SU-DHL-6 (cell line): ENCODE data around the gene CDK12.
A peak's percentile ranks its signal among the peaks of the same experiment; 100 is the strongest.

ENCODE experiments used
- H2AFZ ChIP-seq: fragments of 200-600 bp; sonication (generic); 2 replicates; pipeline ENCODE4 v1.6.1; 2014; ENCODE audit warnings: low read depth, mild to moderate bottlenecking, moderate library complexity, mixed read lengths, antibody characterized with exemption, low read length; ENCODE audit not compliant: severe bottlenecking
- H3F3A ChIP-seq: fragments of 200-600 bp; shearing (Covaris generic); 2 replicates; pipeline ENCODE4 v1.6.0; 2016; ENCODE audit warnings: antibody characterized with exemption, mild to moderate bottlenecking; ENCODE audit not compliant: insufficient read depth
- H3K27ac ChIP-seq: fragments of 200-600 bp; sonication (generic); 2 replicates; pipeline ENCODE4 v1.5.1; 2016; ENCODE audit warnings: low read depth, mild to moderate bottlenecking, low read length, moderate library complexity, mixed read lengths
- H3K27me3 ChIP-seq: fragments of 200-600 bp; sonication (generic), shearing (Covaris generic); 2 replicates; pipeline ENCODE4 v1.6.0; 2014; ENCODE audit warnings: mild to moderate bottlenecking, low read length
- H3K36me3 ChIP-seq: fragments of 200-600 bp; sonication (generic); 2 replicates; pipeline ENCODE4 v1.6.1; 2014; ENCODE audit warnings: mild to moderate bottlenecking, low read length, mixed read lengths
- H3K4me2 ChIP-seq: fragments of 300-600, 200-600 bp; shearing (Covaris generic), sonication (generic); 2 replicates; pipeline ENCODE4 v1.6.0; 2014; ENCODE audit warnings: low read length, low read depth, mild to moderate bottlenecking; ENCODE audit not compliant: poor library complexity, severe bottlenecking
- H3K4me3 ChIP-seq: fragments of 200-600 bp; sonication (generic); 2 replicates; pipeline ENCODE4 v1.5.1; 2014; ENCODE audit warnings: antibody characterized with exemption, low read length, mild to moderate bottlenecking, mixed read lengths; ENCODE audit not compliant: insufficient read depth, poor library complexity, severe bottlenecking
- H3K79me2 ChIP-seq: fragments of 200-600 bp; sonication (generic); 2 replicates; pipeline ENCODE4 v1.6.1; 2014; ENCODE audit warnings: mild to moderate bottlenecking, low read length, moderate library complexity; ENCODE audit not compliant: insufficient read depth
- H3K9ac ChIP-seq: fragments of 200-600 bp; sonication (generic); 2 replicates; pipeline ENCODE4 v1.7.0; 2014; ENCODE audit warnings: mild to moderate bottlenecking, low read length
- H3K9me2 ChIP-seq: fragments of 200-600 bp; sonication (generic); replicated peaks from 2 replicates; pipeline ENCODE4 v1.6.1; 2014; ENCODE audit warnings: low read length; ENCODE audit not compliant: insufficient read depth
- H3K9me3 ChIP-seq: fragments of 200-600 bp; sonication (generic); 2 replicates; pipeline ENCODE4 v1.6.1; 2014; ENCODE audit warnings: low read length, mixed read lengths; ENCODE audit not compliant: insufficient read depth
- H4K20me1 ChIP-seq: fragments of 200-600 bp; sonication (generic); 2 replicates; pipeline ENCODE4 v1.6.1; 2014; ENCODE audit warnings: low read depth, mild to moderate bottlenecking, antibody characterized with exemption, low read length, moderate library complexity, mixed read lengths
- EZH2phosphoT487 ChIP-seq: fragments of 200-600 bp; sonication (generic), shearing (Covaris generic); conservative IDR thresholded peaks from 2 replicates; pipeline ENCODE4 v1.6.1; 2018; ENCODE audit warnings: mild to moderate bottlenecking, antibody characterized with exemption, low read length, moderate library complexity, mixed read lengths
- TF ChIP-seq, protein P1 (sequence below): fragments of 200-600 bp; sonication (generic); IDR thresholded peaks from one replicate; pipeline ENCODE4 v1.5.1; 2017; ENCODE audit warnings: antibody characterized with exemption, mild to moderate bottlenecking, low read length, moderate library complexity; ENCODE audit not compliant: insufficient read depth, poor library complexity, severe bottlenecking

The CDK12 gene

DNA sequence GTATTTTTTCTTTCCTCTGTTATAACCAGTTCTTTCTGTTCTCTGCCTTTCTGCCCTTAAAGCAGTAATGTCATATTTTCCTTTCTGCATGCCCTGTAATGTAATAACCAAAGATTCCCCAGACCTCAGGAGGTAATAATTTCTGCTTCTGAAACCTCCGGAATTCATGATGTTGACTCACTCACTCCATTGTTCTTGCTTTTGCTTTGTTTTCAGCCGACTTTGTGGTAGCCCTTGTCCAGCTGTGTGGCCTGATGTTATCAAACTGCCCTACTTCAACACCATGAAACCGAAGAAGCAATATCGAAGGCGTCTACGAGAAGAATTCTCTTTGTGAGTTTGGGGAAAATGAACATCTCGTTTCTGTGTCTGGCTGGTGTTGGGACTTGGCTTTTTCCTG is 55.9 kb downstream of the CDK12 start:
- Histone ChIP-seq H3K4me2 (no peak overlapping the region), H3K79me2 (no peaks in the 10 kb centered on the region), H3K9ac (no peak overlapping the region), H3K9me3 (no peaks in the 10 kb centered on the region), H3K4me3 (no peak overlapping the region), H3K27ac (no peak overlapping the region), H3F3A (peaks cover 8% of the 10 kb centered on the region; the same call in 1 of the 2 replicates), H2AFZ (no peak overlapping the region), H3K9me2 (no peaks in the 10 kb centered on the region), H3K27me3 (no peaks in the 10 kb centered on the region), H4K20me1 (no peaks in the 10 kb centered on the region), H3K36me3 (peaks cover 37% of the 10 kb centered on the region)
- no peak for TF ChIP-seq EZH2phosphoT487
- TF ChIP-seq, protein P1, sequence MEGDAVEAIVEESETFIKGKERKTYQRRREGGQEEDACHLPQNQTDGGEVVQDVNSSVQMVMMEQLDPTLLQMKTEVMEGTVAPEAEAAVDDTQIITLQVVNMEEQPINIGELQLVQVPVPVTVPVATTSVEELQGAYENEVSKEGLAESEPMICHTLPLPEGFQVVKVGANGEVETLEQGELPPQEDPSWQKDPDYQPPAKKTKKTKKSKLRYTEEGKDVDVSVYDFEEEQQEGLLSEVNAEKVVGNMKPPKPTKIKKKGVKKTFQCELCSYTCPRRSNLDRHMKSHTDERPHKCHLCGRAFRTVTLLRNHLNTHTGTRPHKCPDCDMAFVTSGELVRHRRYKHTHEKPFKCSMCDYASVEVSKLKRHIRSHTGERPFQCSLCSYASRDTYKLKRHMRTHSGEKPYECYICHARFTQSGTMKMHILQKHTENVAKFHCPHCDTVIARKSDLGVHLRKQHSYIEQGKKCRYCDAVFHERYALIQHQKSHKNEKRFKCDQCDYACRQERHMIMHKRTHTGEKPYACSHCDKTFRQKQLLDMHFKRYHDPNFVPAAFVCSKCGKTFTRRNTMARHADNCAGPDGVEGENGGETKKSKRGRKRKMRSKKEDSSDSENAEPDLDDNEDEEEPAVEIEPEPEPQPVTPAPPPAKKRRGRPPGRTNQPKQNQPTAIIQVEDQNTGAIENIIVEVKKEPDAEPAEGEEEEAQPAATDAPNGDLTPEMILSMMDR: no peak

- H3K9ac ChIP-seq: no peak overlapping the region
- TF ChIP-seq, protein P1: no peak
- no peak for TF ChIP-seq EZH2phosphoT487
- H2AFZ ChIP-seq: no peak overlapping the region
- 0 out of 2 replicates have a peak, but pooled peaks cover 4% of the 10 kb centered on the region for H3F3A ChIP-seq
- H3K36me3 ChIP-seq: peaks cover 48% of the 10 kb centered on the region; the same call in 1 of the 2 replicates
- H3K9me3 ChIP-seq: no peaks in the 10 kb centered on the region
- no peak overlapping the region for H3K4me2 ChIP-seq
- H3K27ac ChIP-seq: no peak overlapping the region
- no peaks in the 10 kb centered on the region for H4K20me1 ChIP-seq
- no peaks in the 10 kb centered on the region for H3K79me2 ChIP-seq
- no peaks in the 10 kb centered on the region for H3K9me2 ChIP-seq
- no peak overlapping the region for H3K4me3 ChIP-seq
- H3K27me3 ChIP-seq: no peaks in the 10 kb centered on the region
Measured at GRCh38 chr17:39525801-39526506, 64.7 kb downstream of the CDK12 start.

- no peak for TF ChIP-seq EZH2phosphoT487
- TF ChIP-seq, protein P1: peak; percentile 51
- Histone ChIP-seq H4K20me1 (no peaks in the 10 kb centered on the region), H3K27me3 (no peaks in the 10 kb centered on the region), H3K4me2 (no peak overlapping the region), H3K9ac (no peak overlapping the region), H3K9me3 (no peaks in the 10 kb centered on the region), H3K27ac (no peak overlapping the region), H3K36me3 (peaks cover 49% of the 10 kb centered on the region; the same call in 1 of the 2 replicates), H3K79me2 (no peaks in the 10 kb centered on the region), H3F3A (0 out of 2 replicates have a peak, but pooled peaks cover 4% of the 10 kb centered on the region), H2AFZ (no peak overlapping the region), H3K4me3 (no peak overlapping the region), H3K9me2 (no peaks in the 10 kb centered on the region)
Measured at GRCh38 chr17:39527220-39527813, 66.0 kb downstream of the CDK12 start.
